ENCODE results near the gene ERGIC1.
"Not testable (repeated sequence)": the region's sequence is repeated elsewhere in the genome, so short reads cannot be mapped to it uniquely, and the experiment has no call there.

The ERGIC1 gene

DNA sequence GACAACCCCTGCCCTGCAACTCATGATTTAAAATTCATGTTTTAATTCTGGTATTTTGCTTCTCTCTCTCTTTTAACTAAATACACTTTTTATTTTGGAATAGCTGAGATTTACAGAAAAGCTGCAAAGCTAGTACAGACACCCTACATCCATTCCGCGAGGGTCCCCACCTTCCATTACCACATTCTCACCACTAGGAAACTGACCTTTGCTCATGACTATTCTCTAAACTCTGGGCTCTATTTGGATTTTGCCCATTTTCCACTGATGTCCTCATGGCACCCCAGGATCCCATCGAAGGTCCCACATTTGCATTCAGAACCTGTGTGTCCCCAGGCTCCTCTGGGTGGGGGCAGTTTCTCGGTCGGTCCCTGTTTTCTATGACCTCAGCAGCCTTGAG is 11.5 kb downstream of the ERGIC1 start:
- no peak overlapping the region for H3K27ac ChIP-seq (ENCODE audit: low read depth, low read length)
- H3K36me3 ChIP-seq (ENCODE audit: low read length) = no peaks in the 10 kb centered on the region
- H4K20me1 ChIP-seq (ENCODE audit: low read depth, low read length) = no peaks in the 10 kb centered on the region
- H3K27me3 ChIP-seq (ENCODE audit: low read length) = no peaks in the 10 kb centered on the region
- no peak overlapping the region for H3K4me3 ChIP-seq (ENCODE audit: insufficient read depth, low read length, poor library complexity, severe bottlenecking)
- H2AFZ ChIP-seq (ENCODE audit: low read depth, low read length, severe bottlenecking) = no peak overlapping the region
- no peak overlapping the region for H3K9ac ChIP-seq (ENCODE audit: low read length)
- peaks cover 87% of the 10 kb centered on the region for H3K79me2 ChIP-seq (ENCODE audit: insufficient read depth, low read length)
- H3K4me2 ChIP-seq (ENCODE audit: low read depth, low read length, poor library complexity, severe bottlenecking) = no peak overlapping the region
- H3K9me2 ChIP-seq (replicated peaks; ENCODE audit: insufficient read depth, low read length) = no peaks in the 10 kb centered on the region
- no peaks in the 10 kb centered on the region for H3K9me3 ChIP-seq (ENCODE audit: insufficient read depth, low read length)
- peaks cover 3% of the 10 kb centered on the region; the same call in 1 of the 2 replicates for H3F3A ChIP-seq (ENCODE audit: insufficient read depth)
- TF ChIP-seq, protein P1, sequence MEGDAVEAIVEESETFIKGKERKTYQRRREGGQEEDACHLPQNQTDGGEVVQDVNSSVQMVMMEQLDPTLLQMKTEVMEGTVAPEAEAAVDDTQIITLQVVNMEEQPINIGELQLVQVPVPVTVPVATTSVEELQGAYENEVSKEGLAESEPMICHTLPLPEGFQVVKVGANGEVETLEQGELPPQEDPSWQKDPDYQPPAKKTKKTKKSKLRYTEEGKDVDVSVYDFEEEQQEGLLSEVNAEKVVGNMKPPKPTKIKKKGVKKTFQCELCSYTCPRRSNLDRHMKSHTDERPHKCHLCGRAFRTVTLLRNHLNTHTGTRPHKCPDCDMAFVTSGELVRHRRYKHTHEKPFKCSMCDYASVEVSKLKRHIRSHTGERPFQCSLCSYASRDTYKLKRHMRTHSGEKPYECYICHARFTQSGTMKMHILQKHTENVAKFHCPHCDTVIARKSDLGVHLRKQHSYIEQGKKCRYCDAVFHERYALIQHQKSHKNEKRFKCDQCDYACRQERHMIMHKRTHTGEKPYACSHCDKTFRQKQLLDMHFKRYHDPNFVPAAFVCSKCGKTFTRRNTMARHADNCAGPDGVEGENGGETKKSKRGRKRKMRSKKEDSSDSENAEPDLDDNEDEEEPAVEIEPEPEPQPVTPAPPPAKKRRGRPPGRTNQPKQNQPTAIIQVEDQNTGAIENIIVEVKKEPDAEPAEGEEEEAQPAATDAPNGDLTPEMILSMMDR (IDR thresholded peaks at IDR 0.05; ENCODE audit: insufficient read depth, low read length, poor library complexity, severe bottlenecking) = no peak
- TF ChIP-seq EZH2phosphoT487 (conservative IDR thresholded peaks at IDR 0.05; ENCODE audit: low read length) = no peak

DNA sequence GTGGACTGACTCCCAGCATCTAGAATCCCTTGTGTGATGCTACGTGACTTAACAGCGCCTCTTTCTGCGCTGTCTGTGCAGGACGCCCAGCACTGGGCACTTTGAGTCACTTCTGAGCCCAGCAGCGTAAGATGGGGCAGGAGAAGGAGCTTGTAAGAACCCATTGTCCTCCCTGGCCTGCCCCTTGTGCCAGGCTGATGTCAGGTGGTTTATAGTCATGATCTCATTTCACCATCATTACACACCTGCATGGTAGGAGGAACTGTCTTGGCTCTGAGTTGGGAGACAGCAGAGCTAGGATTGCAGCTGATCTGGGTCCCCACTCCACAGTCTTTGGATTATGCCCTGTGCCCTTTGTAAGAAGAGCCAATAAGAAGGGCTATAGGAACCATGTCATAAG is 12.2 kb downstream of the ERGIC1 start:
- Histone ChIP-seq H3K27ac (ENCODE audit: low read depth, low read length) (no peak overlapping the region), H3K36me3 (ENCODE audit: low read length) (no peaks in the 10 kb centered on the region), H3K27me3 (ENCODE audit: low read length) (no peaks in the 10 kb centered on the region), H3K9me2 (replicated peaks; ENCODE audit: insufficient read depth, low read length) (no peaks in the 10 kb centered on the region), H3K9ac (ENCODE audit: low read length) (no peak overlapping the region), H2AFZ (ENCODE audit: low read depth, low read length, severe bottlenecking) (no peak overlapping the region), H3K4me3 (ENCODE audit: insufficient read depth, low read length, poor library complexity, severe bottlenecking) (no peak overlapping the region), H3K9me3 (ENCODE audit: insufficient read depth, low read length) (no peaks in the 10 kb centered on the region), H3K79me2 (ENCODE audit: insufficient read depth, low read length) (peaks cover 84% of the 10 kb centered on the region), H3K4me2 (ENCODE audit: low read depth, low read length, poor library complexity, severe bottlenecking) (no peak overlapping the region), H4K20me1 (ENCODE audit: low read depth, low read length) (no peaks in the 10 kb centered on the region), H3F3A (ENCODE audit: insufficient read depth) (peaks cover 5% of the 10 kb centered on the region; the same call in 1 of the 2 replicates)
- TF ChIP-seq, protein P1 (IDR thresholded peaks at IDR 0.05; ENCODE audit: insufficient read depth, low read length, poor library complexity, severe bottlenecking) = no peak
- TF ChIP-seq EZH2phosphoT487 (conservative IDR thresholded peaks at IDR 0.05; ENCODE audit: low read length) = no peak

DNA sequence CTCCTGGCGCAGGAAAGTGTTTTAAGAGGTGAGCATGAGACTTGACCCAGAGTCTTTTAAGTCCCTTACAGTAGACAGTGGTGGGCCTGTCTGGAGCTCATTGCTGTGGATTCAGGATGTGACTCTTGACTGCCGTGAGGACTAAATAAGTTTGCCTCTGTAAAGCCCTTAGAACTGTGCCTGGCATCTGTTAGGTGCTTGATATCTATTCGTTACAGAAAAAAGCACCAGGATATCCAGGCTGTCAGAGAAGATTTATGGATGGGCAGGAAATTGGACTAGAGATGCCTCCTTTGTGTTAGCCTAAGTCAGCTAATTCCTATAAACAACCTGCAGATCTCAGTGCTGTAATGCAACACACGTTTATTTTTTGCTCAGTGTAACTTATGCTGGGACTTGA is 12.6 kb downstream of the ERGIC1 start:
- Histone ChIP-seq H3K27me3 (ENCODE audit: low read length) (no peaks in the 10 kb centered on the region), H3K9me2 (replicated peaks; ENCODE audit: insufficient read depth, low read length) (no peaks in the 10 kb centered on the region), H3K9me3 (ENCODE audit: insufficient read depth, low read length) (no peaks in the 10 kb centered on the region), H3K9ac (ENCODE audit: low read length) (no peak overlapping the region), H3K4me3 (ENCODE audit: insufficient read depth, low read length, poor library complexity, severe bottlenecking) (no peak overlapping the region), H4K20me1 (ENCODE audit: low read depth, low read length) (no peaks in the 10 kb centered on the region), H3K27ac (ENCODE audit: low read depth, low read length) (no peak overlapping the region), H3K4me2 (ENCODE audit: low read depth, low read length, poor library complexity, severe bottlenecking) (no peak overlapping the region), H3K79me2 (ENCODE audit: insufficient read depth, low read length) (peaks cover 84% of the 10 kb centered on the region), H2AFZ (ENCODE audit: low read depth, low read length, severe bottlenecking) (no peak overlapping the region), H3F3A (ENCODE audit: insufficient read depth) (peaks cover 5% of the 10 kb centered on the region; the same call in 1 of the 2 replicates), H3K36me3 (ENCODE audit: low read length) (no peaks in the 10 kb centered on the region)
- TF ChIP-seq EZH2phosphoT487 (conservative IDR thresholded peaks at IDR 0.05; ENCODE audit: low read length) = no peak
- TF ChIP-seq, protein P1 (IDR thresholded peaks at IDR 0.05; ENCODE audit: insufficient read depth, low read length, poor library complexity, severe bottlenecking) = no peak

DNA sequence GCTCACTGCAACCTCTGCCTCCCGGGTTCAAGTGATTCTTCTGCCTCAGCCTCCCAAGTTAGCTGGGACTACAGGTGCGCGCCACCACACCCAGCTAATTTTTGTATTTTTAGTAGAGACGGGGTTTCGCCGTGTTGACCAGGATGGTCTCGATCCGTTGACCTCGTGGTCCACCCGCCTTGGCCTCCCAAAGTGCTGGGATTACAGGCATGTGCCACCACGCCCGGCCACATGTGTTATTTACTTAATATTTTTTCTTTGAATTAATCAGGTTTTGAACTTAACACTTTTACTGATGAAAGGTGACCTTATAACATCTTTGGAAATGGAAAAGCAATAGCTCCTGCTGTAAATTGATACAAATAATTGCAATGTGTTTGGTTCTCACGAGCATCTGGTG is 13.5 kb downstream of the ERGIC1 start:
- H3K4me3 ChIP-seq (ENCODE audit: insufficient read depth, low read length, poor library complexity, severe bottlenecking); H3K9ac ChIP-seq (ENCODE audit: low read length); H3K27ac ChIP-seq (ENCODE audit: low read depth, low read length); H3K9me3 ChIP-seq (ENCODE audit: insufficient read depth, low read length); H3K36me3 ChIP-seq (ENCODE audit: low read length); H3F3A ChIP-seq (ENCODE audit: insufficient read depth); H4K20me1 ChIP-seq (ENCODE audit: low read depth, low read length); H3K27me3 ChIP-seq (ENCODE audit: low read length); H3K9me2 ChIP-seq (replicated peaks; ENCODE audit: insufficient read depth, low read length); H3K4me2 ChIP-seq (ENCODE audit: low read depth, low read length, poor library complexity, severe bottlenecking); H2AFZ ChIP-seq (ENCODE audit: low read depth, low read length, severe bottlenecking): not testable (repeated sequence)
- H3K79me2 ChIP-seq (ENCODE audit: insufficient read depth, low read length) = peaks cover 85% of the 10 kb centered on the region
